Stimulated activated CD4-positive, alpha-beta T cell treated with anti-CD3 and anti-CD28 coated beads, TNF-alpha, amount 100 ng/mL, for 48 hours (primary cell): ENCODE results near the gene ZC3H15.
"Not testable (repeated sequence)": the region's sequence is repeated elsewhere in the genome, so short reads cannot be mapped to it uniquely, and the experiment has no call there.

Source experiments
- DNase-seq, 3 donors: peaks; one replicate each; pipeline ENCODE4 v3.0.0-alpha.2; 2020; ENCODE audit warnings: low read depth in 3 of 3

ZC3H15 gene

GRCh38 chr2:186493564-186494085, 7.6 kb downstream of the ZC3H15 start:
- DNase-seq, result no peak

GRCh38 chr2:186496401-186496800, 10.3 kb downstream of the ZC3H15 start:
- DNase-seq, result no peak

- no peak for DNase-seq
These were observed 11.9 kb downstream of the ZC3H15 start for GRCh38 chr2:186497928-186498327.

GRCh38 chr2:186498834-186499233, 12.8 kb downstream of the ZC3H15 start:
- DNase-seq, result no peak

- no peak for DNase-seq
These were observed 18.0 kb downstream of the ZC3H15 start for GRCh38 chr2:186503827-186504606.

- no peak for DNase-seq
These were observed 22.2 kb downstream of the ZC3H15 start for GRCh38 chr2:186508263-186508662.

- no peak for DNase-seq
These were observed 29.3 kb downstream of the ZC3H15 start for GRCh38 chr2:186515376-186515775.

GRCh38 chr2:186516396-186516795, 30.3 kb downstream of the ZC3H15 start:
- DNase-seq, result no peak

- no peak for DNase-seq
These were observed 31.0 kb downstream of the ZC3H15 start for GRCh38 chr2:186517090-186517489.

GRCh38 chr2:186518291-186518690, 32.2 kb downstream of the ZC3H15 start:
- no peak for DNase-seq

- DNase-seq, result no peak
These were observed 32.9 kb downstream of the ZC3H15 start for GRCh38 chr2:186518945-186519344.

- DNase-seq, result not testable (repeated sequence)
These were observed 35.6 kb downstream of the ZC3H15 start for GRCh38 chr2:186521570-186522153.

GRCh38 chr2:186522450-186522849, 36.4 kb downstream of the ZC3H15 start:
- DNase-seq, result no peak

GRCh38 chr2:186523791-186524190, 37.7 kb downstream of the ZC3H15 start:
- DNase-seq, result no peak

- DNase-seq, result no peak
These were observed 40.2 kb downstream of the ZC3H15 start for GRCh38 chr2:186526281-186526680.

GRCh38 chr2:186530314-186530713, 44.3 kb downstream of the ZC3H15 start:
- DNase-seq, result no peak

GRCh38 chr2:186531257-186531775, 45.3 kb downstream of the ZC3H15 start:
- no peak for DNase-seq

- DNase-seq, result no peak
These were observed 46.8 kb downstream of the ZC3H15 start for GRCh38 chr2:186532891-186533290.

GRCh38 chr2:186533717-186534116, 47.7 kb downstream of the ZC3H15 start:
- DNase-seq, result no peak

- no peak for DNase-seq
These were observed 48.3 kb downstream of the ZC3H15 start for GRCh38 chr2:186534406-186534805.

GRCh38 chr2:186535861-186536260, 49.8 kb downstream of the ZC3H15 start:
- DNase-seq, result no peak

- no peak for DNase-seq
These were observed 51.0 kb downstream of the ZC3H15 start for GRCh38 chr2:186537019-186537418.

- no peak for DNase-seq
These were observed 54.9 kb downstream of the ZC3H15 start for GRCh38 chr2:186540941-186541340.
